GM18511 (cell line): ENCODE data around the gene PIEZO2.

ENCODE experiments used
- ATAC-seq: cut with Tn5 transposase; IDR thresholded peaks from one replicate; pipeline ENCODE4 v1.9.1; 2021; ENCODE audit warnings: mild to moderate bottlenecking, moderate library complexity; ENCODE audit not compliant: unreplicated experiment

Gene PIEZO2

GRCh38 chr18:11033503-11033902, 115.9 kb downstream of the PIEZO2 start:
- no peak for ATAC-seq

GRCh38 chr18:11031966-11032365, 117.4 kb downstream of the PIEZO2 start:
- no peak for ATAC-seq

GRCh38 chr18:11029021-11029420, 120.3 kb downstream of the PIEZO2 start:
- ATAC-seq, result no peak

- peak; percentile 95 for ATAC-seq
These were observed 121.5 kb downstream of the PIEZO2 start for GRCh38 chr18:11027862-11028261.

- no peak for ATAC-seq
These were observed 123.7 kb downstream of the PIEZO2 start for GRCh38 chr18:11025671-11026070.

GRCh38 chr18:11024928-11025669, 124.3 kb downstream of the PIEZO2 start:
- ATAC-seq, result no peak

- peak; percentile 61 for ATAC-seq
These were observed 127.9 kb downstream of the PIEZO2 start for GRCh38 chr18:11021477-11021876.

GRCh38 chr18:11020877-11021414, 128.4 kb downstream of the PIEZO2 start:
- ATAC-seq, result no peak

GRCh38 chr18:11020161-11020853, 129.1 kb downstream of the PIEZO2 start:
- no peak for ATAC-seq

- ATAC-seq, result no peak
These were observed 129.9 kb downstream of the PIEZO2 start for GRCh38 chr18:11019295-11020105.

GRCh38 chr18:11009869-11010268, 139.5 kb downstream of the PIEZO2 start:
- ATAC-seq, result no peak

GRCh38 chr18:11009147-11009546, 140.2 kb downstream of the PIEZO2 start:
- ATAC-seq, result no peak

GRCh38 chr18:11008505-11008904, 140.9 kb downstream of the PIEZO2 start:
- no peak for ATAC-seq

GRCh38 chr18:11005528-11005927, 143.8 kb downstream of the PIEZO2 start:
- ATAC-seq, result no peak

GRCh38 chr18:11004951-11005350, 144.4 kb downstream of the PIEZO2 start:
- no peak for ATAC-seq

- no peak for ATAC-seq
These were observed 145.1 kb downstream of the PIEZO2 start for GRCh38 chr18:11004294-11004693.

GRCh38 chr18:11002796-11003195, 146.6 kb downstream of the PIEZO2 start:
- no peak for ATAC-seq

GRCh38 chr18:11002277-11002676, 147.1 kb downstream of the PIEZO2 start:
- no peak for ATAC-seq

GRCh38 chr18:11000071-11000470, 149.3 kb downstream of the PIEZO2 start:
- ATAC-seq, result no peak

GRCh38 chr18:10997885-10998284, 151.5 kb downstream of the PIEZO2 start:
- no peak for ATAC-seq

GRCh38 chr18:10995550-10995949, 153.8 kb downstream of the PIEZO2 start:
- ATAC-seq, result no peak
